GM12878 (cell line): ENCODE measurements around the gene TRPM1. TPM values are rescaled to one million over a fixed set of nuclear protein-coding genes. Genes with fewer than 3 reads are reported as not detected.

ENCODE experiments used
- ATAC-seq: fragments of 200-7000 bp; cut with Tn5 transposase; 3 replicates; pipeline ENCODE4 v1.9.1; 2020; ENCODE audit warnings: mild to moderate bottlenecking, moderate library complexity
- BruUV-seq: library from RNA; stranded (reverse); fragments of 400-500 nt; replicated peaks from 2 replicates; lab custom pipeline; 2021; lab: Mats Ljungman, UMichigan
- CTCF ChIA-PET: fragments of 300-600 bp; sonication (Branson Sonifier 250); formaldehyde crosslinking; extraction: SDS; loops from one replicate; lab custom pipeline; 2021; ENCODE audit warnings: inconsistent platforms; lab: Yijun Ruan, JAX
- POLR2A ChIA-PET: fragments of 350-600 bp; formaldehyde crosslinking; extraction: SDS; loops from one replicate; lab custom pipeline; 2021; ENCODE audit warnings: inconsistent platforms; lab: Charles Lee
- RAD21 ChIA-PET: fragments of 300-600 bp; sonication (Branson Sonifier 250); formaldehyde crosslinking; loops from one replicate; lab custom pipeline; 2023; ENCODE audit warnings: antibody characterized with exemption; ENCODE audit not compliant: unreplicated experiment; lab: Charles Lee
- SMC1A ChIA-PET: fragments of 300-600 bp; sonication (Branson Sonifier 250); formaldehyde crosslinking; loops from one replicate; lab custom pipeline; 2023; ENCODE audit not compliant: unreplicated experiment, uncharacterized antibody; lab: Charles Lee
- DNase-seq: peaks from one replicate; pipeline ENCODE4 v3.0.0-alpha.2; 2011; ENCODE audit warnings: low read depth, low spot score
- FAIRE-seq: peaks from 3 replicates; lab custom pipeline; 2011; peaks lifted over from hg19 to GRCh38; lab: Jason Lieb, UNC
- H2AFZ ChIP-seq: 2 replicates; pipeline ENCODE4 v1.6.0; 2011; ENCODE audit warnings: low read depth, low read length, control low read depth; ENCODE audit not compliant: control insufficient read depth
- H3K27ac ChIP-seq: 2 replicates; pipeline ENCODE4 v1.5.1; 2011; ENCODE audit warnings: control low read depth; ENCODE audit not compliant: control insufficient read depth, insufficient read depth
- H3K27me3 ChIP-seq, 2 experiments: replicated peaks in 1 of 2; 2 replicates each; pipeline versions ENCODE4 v1.6.0 to v1.6.1; 2011; ENCODE audit warnings: low read length in 1 of 2; ENCODE audit not compliant: control insufficient read depth in 2 of 2, insufficient read depth in 2 of 2
- H3K36me3 ChIP-seq, 2 experiments: 2 replicates each; pipeline ENCODE4 v1.5.1; 2011; ENCODE audit warnings: low read length in 1 of 2; ENCODE audit not compliant: control insufficient read depth in 2 of 2, insufficient read depth in 2 of 2
- H3K4me1 ChIP-seq: 2 replicates; pipeline ENCODE4 v1.6.1; 2011; ENCODE audit warnings: mild to moderate bottlenecking, low read length, moderate library complexity, mixed read lengths; ENCODE audit not compliant: control insufficient read depth, insufficient read depth
- H3K4me2 ChIP-seq: 2 replicates; pipeline ENCODE4 v1.6.0; 2011; ENCODE audit warnings: control low read depth; ENCODE audit not compliant: control insufficient read depth, insufficient read depth
- H3K4me3 ChIP-seq: fragments of 200-600 bp; sonication (generic); 2 replicates; pipeline ENCODE4 v1.5.1; 2016
- H3K79me2 ChIP-seq: 2 replicates; pipeline ENCODE4 v1.6.0; 2011; ENCODE audit warnings: low read length; ENCODE audit not compliant: control insufficient read depth, insufficient read depth
- H3K9ac ChIP-seq: 2 replicates; pipeline ENCODE4 v1.8.0; 2011; ENCODE audit warnings: low read length, control low read depth, mixed read lengths; ENCODE audit not compliant: control insufficient read depth, insufficient read depth
- H3K9me3 ChIP-seq: replicated peaks from 3 replicates; pipeline ENCODE4 v1.5.1; 2011; ENCODE audit warnings: mild to moderate bottlenecking, low read length; ENCODE audit not compliant: control insufficient read depth, insufficient read depth
- H4K20me1 ChIP-seq: 2 replicates; pipeline ENCODE4 v1.6.0; 2011; ENCODE audit not compliant: control insufficient read depth, insufficient read depth
- ATF2 ChIP-seq: IDR thresholded peaks from 2 replicates; pipeline ENCODE4 v1.6.1; 2012; ENCODE audit warnings: low read length, inconsistent platforms
- CEBPB ChIP-seq, 2 experiments: fragments of 150-350 bp in 1 of 2; IDR thresholded peaks; 2 replicates each; pipeline ENCODE4 v1.6.1; 2012 to 2014; ENCODE audit warnings: low read depth in 2 of 2, low read length in 2 of 2, borderline replicate concordance in 1 of 2, inconsistent platforms in 1 of 2
- FOXK2 ChIP-seq: fragments of 450-650 bp; IDR thresholded peaks from 2 replicates; pipeline ENCODE4 v1.6.1; 2017; ENCODE audit warnings: mild to moderate bottlenecking, moderate library complexity
- HDAC2 ChIP-seq: fragments of 200-600 bp; sonication (generic); IDR thresholded peaks from 2 replicates; pipeline ENCODE4 v1.6.1; 2017
- MLLT1 ChIP-seq: fragments of 450-650 bp; IDR thresholded peaks from 2 replicates; pipeline ENCODE4 v1.6.1; 2016; ENCODE audit warnings: mild to moderate bottlenecking
- RCOR1 ChIP-seq: conservative IDR thresholded peaks from 2 replicates; pipeline ENCODE4 v1.6.1; 2012; ENCODE audit warnings: low read depth, low read length, improper control_type of control experiment
- WGBS: methylation state at CpG from one replicate; pipeline ENCODE4 v1.1.6; 2016; ENCODE audit warnings: low lambda C conversion rate; ENCODE audit not compliant: insufficient replicate concordance, insufficient coverage; ENCODE audit errors: missing lambda C conversion rate; 5-methylcytosine and 5-hydroxymethylcytosine counted together
- in situ Hi-C: fragments of 300-500 bp; cut with MboI; formaldehyde crosslinking; loops from 9 replicates; pipeline ENCODE4 v1.14.3; 2018; ENCODE audit warnings: mixed read lengths
- intact Hi-C: fragments of 100-400 bp; cut with micrococcal nuclease; formaldehyde crosslinking; loops from one replicate; pipeline ENCODE4 v1.14.2; 2022; ENCODE audit not compliant: unreplicated experiment
- polyA plus RNA-seq, 11 experiments: library from polyadenylated mRNA; depleted of rRNA in 4 of 11; unstranded in 6 of 11; stranded (reverse) in 5 of 11; fragments of >200 nt; fragmentation: Nextera tagmentation in 4 of 11; fragmentation: Illumina TruSeq in 1 of 11; extraction: Ambion mirVana in 4 of 11; extraction: Trizol in 1 of 11; gene quantifications; 1 replicate in 1 of 11; 2 replicates in 10 of 11; pipeline versions ENCODE4 v1.2.1 to v1.2.3, GENCODE V29; 2011 to 2016; ENCODE audit warnings: inconsistent platforms in 2 of 11, missing spikeins in 2 of 11, low read depth in 1 of 11
- total RNA-seq, 4 experiments: library from RNA; depleted of rRNA in 3 of 4; stranded (reverse); fragments of >200 nt in 3 of 4; fragmentation: Illumina TruSeq in 1 of 4; extraction: Trizol in 1 of 4; gene quantifications; 2 replicates each; pipeline versions ENCODE4 v1.2.1 to v1.2.3, GENCODE V29; 2013 to 2021

Gene TRPM1
- total and polyA plus RNA-seq, 10 of the 15 experiments (the other 5 are each of a cell fraction or from before 2014, with no cell fraction given) = 0.01 to 0.10 (median 0.05) TPM; not detected in 4

- Histone ChIP-seq H3K4me1 (no peaks in the 10 kb centered on the region), H3K9ac (no peak overlapping the region), H3K27ac (no peak overlapping the region), H3K27me3 (no peaks in the 10 kb centered on the region), H3K9me3 (no peaks in the 10 kb centered on the region; the same call in 2 of the 3 replicates), H3K79me2 (no peaks in the 10 kb centered on the region), H3K4me2 (no peak overlapping the region), H4K20me1 (no peaks in the 10 kb centered on the region), H3K36me3 (no peaks in the 10 kb centered on the region), H3K4me3 (no peak overlapping the region), H2AFZ (no peak overlapping the region)
- DNase-seq (no peak), FAIRE-seq (no peak), ATAC-seq (no peak)
- intact Hi-C loops = no loop called here
- in situ Hi-C loops = no loop called here
- no TSS peak for BruUV-seq
- ChIA-PET SMC1A (no interaction called here), POLR2A (no interaction called here), RAD21 (no interaction called here), CTCF (interaction anchor here (2.6 kb wide), 1 partner anchor 20 kb away, joined by 9 read pairs; no protein-coding TSS in a partner anchor)
- TF ChIP-seq HDAC2 = no peak
- TF ChIP-seq MLLT1 = no peak
- no peak for TF ChIP-seq FOXK2
- no peak for TF ChIP-seq RCOR1
- TF ChIP-seq CEBPB (IDR thresholded peaks at IDR 0.05; ENCODE audit: borderline replicate concordance in 1 of 2, low read depth in 2 of 2, low read length in 2 of 2) = no peak
- TF ChIP-seq ATF2 = no peak
- 38% methylated on average over 5 of the region's 6 CpGs for WGBS
These were observed 47.6 kb upstream of the TRPM1 start for GRCh38 chr15:31149088-31149505.
